HAP-1 (cell line): Measurements from ENCODE around the gene EDEM1.
"Not testable (repeated sequence)": the region's sequence is repeated elsewhere in the genome, so short reads cannot be mapped to it uniquely, and the experiment has no call there.

Source experiments
- DNase-seq, 2 experiments: peaks; one replicate each; pipeline ENCODE4 v3.0.0-alpha.2; 2016 to 2020; ENCODE audit warnings: low spot score in 2 of 2
- H3K27me3 ChIP-seq: fragments of 250-450 bp; sonication (Bioruptor Pico); 2 replicates; pipeline ENCODE4 v1.5.1; 2020; ENCODE audit warnings: low read depth, mild to moderate bottlenecking, moderate library complexity
- H3K36me3 ChIP-seq: fragments of 250-450 bp; sonication (Bioruptor Pico); replicated peaks from 2 replicates; pipeline ENCODE4 v1.5.1; 2020; ENCODE audit warnings: mild to moderate bottlenecking
- H3K4me1 ChIP-seq: fragments of 250-450 bp; sonication (Bioruptor Pico); 2 replicates; pipeline ENCODE4 v1.5.1; 2020; ENCODE audit warnings: mild to moderate bottlenecking
- H3K4me3 ChIP-seq: fragments of 250-450 bp; sonication (Bioruptor Pico); 2 replicates; pipeline ENCODE4 v1.5.1; 2020; ENCODE audit warnings: mild to moderate bottlenecking, moderate library complexity
- H3K9me3 ChIP-seq: fragments of 250-450 bp; sonication (Bioruptor Pico); 2 replicates; pipeline ENCODE4 v1.5.1; 2020; ENCODE audit warnings: mild to moderate bottlenecking, moderate library complexity
- in situ Hi-C: fragments of 300-500 bp; cut with MboI; formaldehyde crosslinking; loops from 3 replicates; pipeline ENCODE4 v1.14.3; 2020; ENCODE audit warnings: low sequenced_read_pairs, inconsistent platforms, mixed read lengths

EDEM1 gene

GRCh38 chr3:5187156-5187919 lies at the start of gene EDEM1:
TSS of gene EDEM1 (plus strand) at chr3:5187707. CDS start at chr3:5187806, 99 bp downstream.
- peak within 1 kb of the TSS; percentile 95 for H3K4me3 ChIP-seq
- peak; percentile 86 to 94 for DNase-seq
- H3K36me3 ChIP-seq = 0 out of 2 replicates have a peak, but pooled peaks cover 6% of the 10 kb centered on the region
- H3K9me3 ChIP-seq = no peaks in the 10 kb centered on the region
- H3K27me3 ChIP-seq = no peaks in the 10 kb centered on the region
- in situ Hi-C loops = no loop called here
- H3K4me1 ChIP-seq = peaks cover 10% of the 10 kb centered on the region

DNA sequence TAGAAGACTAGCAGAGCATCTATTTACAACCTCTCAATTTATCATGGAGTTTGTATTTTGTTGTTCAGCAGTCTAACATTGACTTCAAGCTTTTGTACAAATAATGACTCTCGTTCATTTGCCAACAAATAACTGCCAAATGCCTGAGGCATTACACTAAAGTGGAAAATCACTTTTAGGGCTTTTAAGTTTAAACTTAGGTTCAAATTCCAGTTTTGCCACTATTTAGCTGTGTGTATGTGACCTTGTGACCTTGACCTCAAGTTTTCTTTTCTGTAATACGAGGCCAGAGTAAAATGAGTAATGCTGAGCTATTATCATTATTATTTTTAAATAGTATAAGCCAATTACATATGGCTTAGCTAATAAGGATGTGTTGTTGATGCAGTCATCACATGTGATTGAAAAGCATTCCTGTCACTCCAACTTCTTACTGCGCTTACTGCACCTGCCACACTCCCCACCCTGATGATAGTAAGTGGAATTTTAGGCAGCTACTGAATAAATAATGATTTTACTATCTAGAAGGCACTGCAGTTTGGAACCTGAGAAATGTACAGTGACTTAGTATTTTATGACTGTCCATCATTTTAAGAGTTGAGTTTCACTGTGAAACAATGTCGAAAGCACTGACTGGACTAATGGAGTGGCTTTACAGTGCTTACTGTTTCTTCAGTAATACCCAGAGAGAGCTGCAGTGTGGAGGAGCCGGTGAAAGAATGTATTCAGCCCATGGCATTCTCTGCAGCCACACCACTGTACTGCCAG lies 49.1 kb upstream of the EDEM1 start:
- Histone ChIP-seq H3K4me1 (peaks cover 44% of the 10 kb centered on the region), H3K27me3 (no peaks in the 10 kb centered on the region)
- DNase-seq = peak; percentile 34 to 60

GRCh38 chr3:5140230-5140621 lies 47.3 kb upstream of the EDEM1 start:
- no peak overlapping the region for H3K4me3 ChIP-seq

More for the DNA sequence above, 49.1 kb upstream of the EDEM1 start:
- H3K4me3 ChIP-seq = no peak overlapping the region
- no peaks in the 10 kb centered on the region for H3K36me3 ChIP-seq
- no peaks in the 10 kb centered on the region for H3K9me3 ChIP-seq
- in situ Hi-C loops = no loop called here

GRCh38 chr3:5140839-5141238 lies 46.7 kb upstream of the EDEM1 start:
- in situ Hi-C loops = no loop called here
- H3K4me1 ChIP-seq = peaks cover 28% of the 10 kb centered on the region

More at GRCh38 chr3:5140230-5140621, 47.3 kb upstream of the EDEM1 start:
- in situ Hi-C loops = no loop called here
- Histone ChIP-seq H3K4me1 (peaks cover 30% of the 10 kb centered on the region), H3K36me3 (no peaks in the 10 kb centered on the region), H3K9me3 (no peaks in the 10 kb centered on the region), H3K27me3 (no peaks in the 10 kb centered on the region)
- DNase-seq = no peak

GRCh38 chr3:5141760-5142159 lies 45.7 kb upstream of the EDEM1 start:
- DNase-seq = no peak
- Histone ChIP-seq H3K27me3 (no peaks in the 10 kb centered on the region), H3K36me3 (no peaks in the 10 kb centered on the region), H3K4me3 (no peak overlapping the region), H3K4me1 (peaks cover 20% of the 10 kb centered on the region), H3K9me3 (no peaks in the 10 kb centered on the region)
- in situ Hi-C loops = no loop called here

More at GRCh38 chr3:5140839-5141238, 46.7 kb upstream of the EDEM1 start:
- H3K27me3 ChIP-seq = no peaks in the 10 kb centered on the region
- DNase-seq = no peak
- H3K4me3 ChIP-seq = no peak overlapping the region
- no peaks in the 10 kb centered on the region for H3K36me3 ChIP-seq
- no peaks in the 10 kb centered on the region for H3K9me3 ChIP-seq

- Histone ChIP-seq H3K4me1 (peaks cover 9% of the 10 kb centered on the region), H3K36me3 (no peaks in the 10 kb centered on the region), H3K4me3 (no peak overlapping the region), H3K9me3 (no peaks in the 10 kb centered on the region), H3K27me3 (no peaks in the 10 kb centered on the region)
- no peak for DNase-seq
- in situ Hi-C loops = no loop called here
Measured at GRCh38 chr3:5143464-5143863, 44.0 kb upstream of the EDEM1 start.

DNA sequence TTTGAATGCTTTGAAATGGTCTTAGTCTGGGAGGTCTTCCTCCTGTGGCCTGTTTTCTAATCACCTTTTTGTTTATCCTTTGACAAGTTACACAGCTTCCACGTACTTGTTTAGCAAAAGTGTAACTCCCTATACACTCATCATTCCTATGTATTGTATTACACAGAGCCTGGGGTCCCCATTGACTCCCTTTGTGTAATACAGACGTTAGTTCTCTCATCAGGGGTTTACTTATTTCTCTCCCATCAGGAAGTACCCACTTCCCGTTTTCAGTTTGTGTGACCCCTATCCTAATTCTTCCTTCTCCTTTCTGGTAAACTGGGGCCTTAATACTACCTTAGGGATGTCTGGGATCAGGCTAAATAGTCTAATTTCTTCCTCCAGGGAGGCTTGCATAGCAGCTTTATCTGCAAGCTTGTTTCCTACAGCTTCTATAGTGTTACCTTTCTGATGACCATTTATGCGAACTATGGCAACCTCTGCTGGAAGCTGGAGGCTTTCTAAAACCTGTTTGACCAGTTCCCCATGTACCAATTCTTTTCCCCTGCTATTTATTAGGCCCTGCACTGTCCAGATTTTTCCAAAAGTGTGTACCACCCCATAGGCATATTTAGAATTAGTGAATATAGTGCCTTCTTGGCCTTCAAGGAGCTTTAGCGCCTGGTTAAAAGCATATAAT lies 43.1 kb upstream of the EDEM1 start:
- no peaks in the 10 kb centered on the region for H3K27me3 ChIP-seq
- peaks cover 2% of the 10 kb centered on the region; the same call in 1 of the 2 replicates for H3K4me1 ChIP-seq
- no peak overlapping the region for H3K4me3 ChIP-seq
- no peaks in the 10 kb centered on the region for H3K36me3 ChIP-seq
- DNase-seq = no peak
- in situ Hi-C loops = no loop called here
- no peaks in the 10 kb centered on the region for H3K9me3 ChIP-seq

DNA sequence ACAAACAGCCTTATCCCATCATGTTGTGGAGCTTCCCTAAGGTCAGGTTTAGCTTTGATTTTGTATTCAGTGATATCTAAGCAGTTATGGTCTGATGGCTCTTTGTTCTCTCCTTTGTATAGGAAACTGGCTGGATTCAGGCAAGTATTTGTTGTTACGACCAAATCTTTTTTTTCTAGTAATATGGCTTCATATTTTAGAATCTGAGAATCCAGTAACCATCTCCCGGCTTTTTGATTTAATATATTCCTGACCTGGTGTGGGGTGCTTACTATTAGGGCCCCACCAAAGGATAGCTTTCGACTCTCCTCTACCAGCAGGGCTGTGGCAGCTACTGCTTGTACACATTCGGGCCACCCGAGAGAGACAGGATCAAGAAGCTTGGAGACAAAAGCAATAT lies 42.4 kb upstream of the EDEM1 start:
- no peaks in the 10 kb centered on the region for H3K27me3 ChIP-seq
- H3K4me1 ChIP-seq = no peaks in the 10 kb centered on the region
- DNase-seq = no peak
- H3K9me3 ChIP-seq = no peaks in the 10 kb centered on the region
- H3K4me3 ChIP-seq = no peak overlapping the region
- H3K36me3 ChIP-seq = no peaks in the 10 kb centered on the region
- in situ Hi-C loops = no loop called here

DNA sequence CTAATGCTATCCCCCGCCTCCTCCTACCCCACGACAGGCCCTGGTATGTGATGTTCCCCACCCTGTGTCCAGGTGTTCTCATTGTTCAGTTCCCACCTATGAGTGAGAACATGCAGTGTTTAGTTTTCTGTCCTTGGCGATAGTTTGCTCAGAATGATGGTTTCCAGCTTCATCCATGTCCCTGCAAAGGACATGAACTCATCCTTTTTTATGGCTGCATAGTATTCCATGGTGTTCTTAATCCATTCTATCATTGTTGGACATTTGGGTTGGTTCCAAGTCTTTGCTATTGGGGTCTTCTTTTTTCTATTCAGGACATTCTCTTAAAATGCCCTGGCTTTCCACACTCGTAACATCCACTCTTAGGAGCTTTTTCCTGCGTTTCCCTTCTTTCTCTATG lies 40.4 kb upstream of the EDEM1 start:
- in situ Hi-C loops, H3K36me3 ChIP-seq, H3K4me1 ChIP-seq, H3K27me3 ChIP-seq, H3K9me3 ChIP-seq, DNase-seq, H3K4me3 ChIP-seq: not testable (repeated sequence)

DNA sequence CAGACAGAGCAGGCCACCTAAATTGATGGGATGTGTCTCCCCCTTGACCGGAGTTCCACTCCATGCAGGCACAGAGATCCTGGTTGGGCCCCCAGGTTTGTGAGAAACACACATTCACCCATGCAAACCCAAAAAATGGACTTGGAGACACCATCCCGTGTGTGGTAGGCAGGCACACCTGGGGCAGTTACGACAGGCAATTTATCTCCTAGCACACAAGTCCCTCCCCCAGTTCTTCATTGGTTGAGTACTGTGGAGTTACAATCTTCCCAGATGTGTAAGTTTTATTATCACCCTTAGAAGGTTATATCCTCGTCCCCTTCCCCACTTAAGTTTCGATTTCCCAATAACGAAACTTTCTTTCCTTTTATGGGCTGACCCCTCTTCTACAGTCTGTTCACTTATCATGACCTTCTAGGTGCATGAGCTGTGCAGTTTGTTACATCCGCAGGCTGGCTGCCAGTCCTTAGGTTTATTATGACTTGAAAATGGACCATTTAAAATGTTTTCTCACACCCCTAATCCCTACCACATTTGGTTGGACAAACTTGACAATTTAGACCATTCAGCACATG lies 38.1 kb upstream of the EDEM1 start:
- Histone ChIP-seq H3K27me3 (no peaks in the 10 kb centered on the region), H3K4me3 (no peak overlapping the region), H3K9me3 (no peaks in the 10 kb centered on the region), H3K36me3 (no peaks in the 10 kb centered on the region), H3K4me1 (no peaks in the 10 kb centered on the region)
- in situ Hi-C loops = no loop called here
- DNase-seq = no peak

- Histone ChIP-seq H3K27me3 (no peaks in the 10 kb centered on the region), H3K36me3 (no peaks in the 10 kb centered on the region), H3K4me3 (no peak overlapping the region), H3K4me1 (no peaks in the 10 kb centered on the region), H3K9me3 (no peaks in the 10 kb centered on the region)
- no peak for DNase-seq
- in situ Hi-C loops = no loop called here
Measured at GRCh38 chr3:5151586-5151985, 35.9 kb upstream of the EDEM1 start.

GRCh38 chr3:5153074-5153473 lies 34.4 kb upstream of the EDEM1 start:
- Histone ChIP-seq H3K9me3 (no peaks in the 10 kb centered on the region), H3K36me3 (no peaks in the 10 kb centered on the region), H3K4me3 (no peak overlapping the region), H3K4me1 (no peaks in the 10 kb centered on the region), H3K27me3 (no peaks in the 10 kb centered on the region)
- DNase-seq = no peak
- in situ Hi-C loops = no loop called here

- no peak for DNase-seq
- H3K4me1 ChIP-seq = peaks cover 7% of the 10 kb centered on the region
- H3K36me3 ChIP-seq = no peaks in the 10 kb centered on the region
- no peaks in the 10 kb centered on the region for H3K27me3 ChIP-seq
- in situ Hi-C loops = no loop called here
- H3K4me3 ChIP-seq = no peak overlapping the region
- H3K9me3 ChIP-seq = no peaks in the 10 kb centered on the region
Measured at GRCh38 chr3:5155241-5155640, 32.3 kb upstream of the EDEM1 start.
